Measurements from ENCODE around the gene ZBTB32.
"Not testable (repeated sequence)": the region's sequence is repeated elsewhere in the genome, so short reads cannot be mapped to it uniquely, and the experiment has no call there.

Gene ZBTB32

GRCh38 chr19:35704218-35704617 lies at the start of gene ZBTB32:
Gene ZBTB32 (plus strand): TSS chr19:35704558. CDS start chr19:35714627, 10,069 bp downstream.
- DNase-seq (ENCODE audit: low read depth in 2 of 2, low spot score in 1 of 2): no peak

- DNase-seq (ENCODE audit: low read depth in 2 of 2, low spot score in 1 of 2): not testable (repeated sequence)
Observed at GRCh38 chr19:35654828-35655227, 49.5 kb upstream of the ZBTB32 start.

DNA sequence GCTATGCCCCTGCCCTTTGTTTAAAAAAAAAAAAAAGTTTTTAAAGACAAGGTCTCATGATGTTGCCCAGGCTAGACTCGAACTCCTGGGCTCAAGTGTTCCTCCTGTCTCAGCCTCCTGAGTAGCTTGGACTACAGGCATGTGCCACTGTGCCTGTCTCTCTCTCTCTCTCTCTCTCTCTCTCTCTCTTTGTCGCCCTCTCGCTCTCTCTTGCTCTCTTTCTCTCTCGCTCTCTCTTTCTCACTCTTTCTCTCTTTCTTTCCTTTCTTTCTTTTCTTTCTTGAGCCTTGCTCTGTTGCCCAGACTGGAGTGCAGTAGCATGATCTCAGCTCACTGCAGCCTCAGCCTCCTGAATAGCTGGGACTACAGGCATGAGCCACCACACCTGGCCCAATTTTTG lies 48.8 kb upstream of the ZBTB32 start:
- DNase-seq (ENCODE audit: low read depth in 2 of 2, low spot score in 1 of 2): no peak

- DNase-seq (ENCODE audit: low read depth in 2 of 2, low spot score in 1 of 2): no peak
Observed at GRCh38 chr19:35656700-35657099, 47.7 kb upstream of the ZBTB32 start.

DNA sequence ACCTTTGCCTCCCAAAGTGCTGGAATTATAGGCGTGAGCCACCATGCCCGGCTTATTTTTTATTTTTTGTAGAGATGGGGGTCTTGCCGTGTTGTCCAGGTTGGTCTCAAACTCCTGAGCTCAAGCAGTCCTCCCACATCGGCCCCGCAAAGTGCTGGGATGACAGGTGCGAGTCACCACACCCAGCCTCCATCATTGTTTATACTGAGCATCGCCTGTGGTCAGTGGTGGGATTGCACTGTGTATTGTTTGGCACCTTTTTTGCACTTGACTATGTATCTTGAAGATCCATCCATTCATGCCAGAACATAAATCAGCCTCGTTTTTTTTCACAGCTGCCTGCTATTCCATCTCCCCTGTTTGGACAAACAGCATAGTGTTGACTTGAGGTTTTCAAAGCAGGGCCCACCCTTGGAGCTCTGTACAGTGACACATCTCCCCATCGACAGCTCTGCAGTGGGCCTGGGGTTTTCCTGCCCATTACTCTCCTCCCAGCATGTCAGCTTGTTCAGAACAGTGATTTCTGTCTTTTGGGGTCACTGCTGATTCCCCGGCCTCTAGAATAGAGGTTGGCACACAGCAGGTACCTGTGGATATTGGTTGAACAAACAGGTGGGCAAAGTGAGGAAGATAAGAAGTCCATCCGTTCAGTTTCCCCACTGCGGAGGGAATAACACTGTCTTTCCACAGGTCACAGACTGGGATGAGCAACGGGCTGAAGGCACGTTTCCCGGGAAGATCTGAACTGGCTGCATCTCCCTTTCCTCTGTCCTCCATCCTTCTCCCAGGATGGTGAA lies 46.3 kb upstream of the ZBTB32 start:
- DNase-seq (ENCODE audit: low read depth in 2 of 2, low spot score in 1 of 2): no peak

GRCh38 chr19:35661995-35662340 lies 42.4 kb upstream of the ZBTB32 start:
- no peak for DNase-seq (ENCODE audit: low read depth in 2 of 2, low spot score in 1 of 2)

GRCh38 chr19:35663981-35664380 lies 40.4 kb upstream of the ZBTB32 start:
- DNase-seq (ENCODE audit: low read depth in 2 of 2, low spot score in 1 of 2): no peak

DNA sequence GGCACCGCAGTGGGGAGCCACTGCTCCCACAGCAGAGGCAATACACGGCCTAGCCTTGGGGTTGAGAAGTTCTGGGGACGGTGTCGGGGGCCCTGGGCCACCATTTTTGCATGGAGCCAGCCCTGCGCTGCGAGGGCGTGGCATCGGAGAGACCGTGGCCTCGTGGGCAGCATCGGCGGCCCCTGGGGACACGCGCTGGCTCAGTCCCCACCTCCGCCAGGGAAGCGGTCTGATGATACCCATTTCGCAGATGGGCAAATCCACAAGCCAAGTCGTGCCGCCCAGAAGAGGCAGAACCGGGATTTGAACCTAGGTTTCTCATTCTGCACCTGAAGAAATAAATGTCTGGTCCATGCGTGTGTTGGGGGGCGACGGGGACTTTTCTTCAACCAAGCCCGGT lies 39.2 kb upstream of the ZBTB32 start:
- DNase-seq (ENCODE audit: low read depth in 2 of 2, low spot score in 1 of 2): no peak

GRCh38 chr19:35665604-35666003 lies 38.8 kb upstream of the ZBTB32 start:
- no peak for DNase-seq (ENCODE audit: low read depth in 2 of 2, low spot score in 1 of 2)

- no peak for DNase-seq (ENCODE audit: low read depth in 2 of 2, low spot score in 1 of 2)
Observed at GRCh38 chr19:35666251-35666913, 38.0 kb upstream of the ZBTB32 start, which contains the start of gene UPK1A. Gene UPK1A (plus strand): TSS chr19:35666517. CDS start chr19:35666813, 296 bp downstream.

- DNase-seq (ENCODE audit: low read depth in 2 of 2, low spot score in 1 of 2): no peak
Observed at GRCh38 chr19:35669566-35669965, 34.8 kb upstream of the ZBTB32 start.

DNA sequence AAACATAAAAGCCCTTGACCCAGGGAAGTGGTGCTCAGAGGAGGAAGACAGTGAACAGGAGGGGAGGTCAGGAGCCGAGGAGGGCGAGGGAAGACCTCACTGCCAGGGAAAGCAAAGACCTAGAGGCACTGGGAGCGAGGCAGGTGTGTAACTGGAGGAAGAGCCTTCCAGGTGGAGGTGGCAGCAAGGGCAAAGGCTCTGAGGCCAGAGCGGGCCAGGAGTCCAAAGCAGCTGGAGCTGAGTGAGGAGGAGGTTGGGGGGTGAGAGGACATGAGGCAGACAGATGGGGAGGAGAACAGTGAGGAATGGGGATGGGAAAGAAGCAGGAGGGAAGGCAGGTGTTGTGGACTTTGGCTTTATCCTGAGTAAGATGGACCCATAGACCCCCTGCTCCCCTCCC lies 34.4 kb upstream of the ZBTB32 start:
- no peak for DNase-seq (ENCODE audit: low read depth in 2 of 2, low spot score in 1 of 2)

GRCh38 chr19:35670686-35671085 lies 33.7 kb upstream of the ZBTB32 start:
- no peak for DNase-seq (ENCODE audit: low read depth in 2 of 2, low spot score in 1 of 2)

DNA sequence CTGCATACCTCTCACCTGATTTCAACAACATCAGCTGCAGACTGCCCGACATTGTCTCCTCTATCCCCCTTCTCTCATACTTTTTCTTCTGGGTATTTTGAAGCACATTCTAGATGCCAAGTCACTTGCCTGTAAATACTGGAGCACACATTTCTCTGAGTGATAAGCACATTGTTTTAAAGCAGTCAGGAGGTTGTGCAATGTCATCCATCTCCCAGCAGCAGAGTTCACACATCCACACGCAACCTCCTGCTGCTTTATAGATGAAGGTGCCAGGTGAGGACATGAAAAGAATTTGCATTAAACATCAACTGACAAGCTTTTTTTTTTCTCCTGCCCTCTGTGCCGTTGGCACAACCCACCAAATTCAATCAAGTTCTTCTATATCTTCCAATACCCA lies 32.5 kb upstream of the ZBTB32 start:
- DNase-seq (ENCODE audit: low read depth in 2 of 2, low spot score in 1 of 2): no peak

- peak; percentile 7 to 12 for DNase-seq (ENCODE audit: low read depth in 2 of 2, low spot score in 1 of 2)
Observed at GRCh38 chr19:35673121-35673804, 31.1 kb upstream of the ZBTB32 start.

DNA sequence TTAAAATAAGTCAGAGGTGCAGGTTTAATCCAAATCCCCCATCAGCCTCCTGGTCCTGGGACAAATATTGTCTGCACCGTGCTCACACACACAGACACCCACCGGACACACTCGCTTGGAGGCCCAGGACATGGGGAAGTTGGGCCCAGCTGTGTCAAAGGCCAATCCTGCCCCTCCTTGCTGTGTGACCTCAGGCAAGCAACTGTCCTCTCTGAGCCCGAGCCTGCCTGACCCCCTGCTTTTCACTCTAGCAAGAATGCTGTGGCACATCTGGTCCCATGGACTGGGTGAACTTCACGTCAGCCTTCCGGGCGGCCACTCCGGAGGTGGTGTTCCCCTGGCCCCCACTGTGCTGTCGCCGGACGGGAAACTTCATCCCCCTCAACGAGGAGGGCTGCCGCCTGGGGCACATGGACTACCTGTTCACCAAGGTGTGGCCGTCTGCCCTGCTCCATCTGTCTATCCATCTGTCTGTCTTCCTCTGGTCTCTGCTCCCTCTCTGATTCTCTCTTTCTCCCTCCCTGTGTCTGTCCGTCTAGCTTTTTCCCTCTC lies 28.7 kb upstream of the ZBTB32 start:
- DNase-seq (ENCODE audit: low read depth in 2 of 2, low spot score in 1 of 2): no peak

- no peak for DNase-seq (ENCODE audit: low read depth in 2 of 2, low spot score in 1 of 2)
Observed at GRCh38 chr19:35689836-35690235, 14.5 kb upstream of the ZBTB32 start.

- not testable (repeated sequence) for DNase-seq (ENCODE audit: low read depth in 2 of 2, low spot score in 1 of 2)
Observed at GRCh38 chr19:35691106-35691505, 13.3 kb upstream of the ZBTB32 start.

- DNase-seq (ENCODE audit: low read depth in 2 of 2, low spot score in 1 of 2): no peak
Observed at GRCh38 chr19:35692010-35692409, 12.3 kb upstream of the ZBTB32 start.

DNA sequence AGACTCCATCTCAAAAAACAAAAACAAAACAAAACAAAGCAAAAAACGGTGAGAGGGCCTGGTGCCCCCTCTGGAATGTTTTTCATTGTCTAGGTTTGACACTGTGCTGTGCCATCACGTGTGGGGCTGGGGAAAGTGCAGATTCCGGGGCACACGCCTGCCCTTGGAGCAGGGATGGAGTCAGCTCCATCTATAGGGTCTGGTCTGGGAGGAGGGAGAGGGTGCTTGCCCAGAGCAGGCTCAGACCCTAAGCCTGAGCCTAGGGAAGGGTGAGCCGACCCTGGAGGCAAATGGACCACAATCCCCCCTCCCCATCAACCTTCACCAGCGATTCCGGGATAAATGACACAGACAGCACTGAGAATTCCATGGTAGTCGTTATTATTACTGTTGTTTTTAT lies 10.9 kb upstream of the ZBTB32 start:
- DNase-seq (ENCODE audit: low read depth in 2 of 2, low spot score in 1 of 2): no peak

GRCh38 chr19:35693835-35694599 lies 10.3 kb upstream of the ZBTB32 start:
- DNase-seq (ENCODE audit: low read depth in 2 of 2, low spot score in 1 of 2): peak; percentile 75 to 89

Measured in stimulated activated CD8-positive, alpha-beta memory T cell treated with anti-CD3 and anti-CD28 coated beads, Interleukin-4, amount 100 ng/mL, for 4 hours (primary cell).